A673 (cell line): Measurements from ENCODE around the gene CAP1. TPM values are rescaled to one million over a fixed set of nuclear protein-coding genes. Genes with fewer than 3 reads are reported as not detected.
A peak's percentile ranks its signal among the peaks of the same experiment; 100 is the strongest.

Source experiments
- BruUV-seq: library from RNA; stranded (reverse); fragments of 400-500 nt; replicated peaks from 2 replicates; lab custom pipeline; 2021; lab: Mats Ljungman, UMichigan
- CTCF ChIA-PET: fragments of 300-600 bp; sonication (Branson Sonifier 250); formaldehyde crosslinking; loops from one replicate; lab custom pipeline; 2022; ENCODE audit warnings: antibody characterized with exemption; lab: Charles Lee
- POLR2A ChIA-PET: fragments of 300-600 bp; sonication (Branson Sonifier 250); formaldehyde crosslinking; loops from one replicate; lab custom pipeline; 2022; ENCODE audit warnings: antibody characterized with exemption; ENCODE audit not compliant: low non-redundant PET; lab: Charles Lee
- DNase-seq: peaks from one replicate; pipeline ENCODE4 v3.0.0-alpha.2; 2015; ENCODE audit warnings: low spot score
- H3K27ac ChIP-seq: fragments of 200-600 bp; sonication (generic); 2 replicates; pipeline ENCODE4 v1.5.1; 2016; ENCODE audit warnings: mixed run types, low read depth, mild to moderate bottlenecking, mixed read lengths, antibody characterized with exemption, low read length; ENCODE audit not compliant: poor library complexity, severe bottlenecking
- H3K27me3 ChIP-seq: fragments of 200-600 bp; sonication (generic); replicated peaks from 2 replicates; pipeline ENCODE4 v1.6.1; 2017; ENCODE audit warnings: mixed run types, low read depth, mild to moderate bottlenecking, mixed read lengths, antibody characterized with exemption, low read length; ENCODE audit not compliant: insufficient read depth, poor library complexity
- H3K36me3 ChIP-seq: fragments of 200-600 bp; sonication (generic); 2 replicates; pipeline ENCODE4 v1.6.1; 2016; ENCODE audit warnings: mixed run types, mild to moderate bottlenecking, mixed read lengths, antibody characterized with exemption, low read length; ENCODE audit not compliant: insufficient read depth, poor library complexity, severe bottlenecking
- H3K4me1 ChIP-seq: fragments of 200-600 bp; sonication (generic); 2 replicates; pipeline ENCODE4 v1.6.1; 2017; ENCODE audit warnings: mixed run types, mild to moderate bottlenecking, mixed read lengths, antibody characterized with exemption, low read length; ENCODE audit not compliant: insufficient read depth, poor library complexity, severe bottlenecking
- H3K4me3 ChIP-seq: fragments of 200-600 bp; sonication (generic); 2 replicates; pipeline ENCODE4 v1.5.1; 2016; ENCODE audit warnings: low read depth, mixed run types, mild to moderate bottlenecking, mixed read lengths, low read length; ENCODE audit not compliant: poor library complexity, severe bottlenecking
- H3K9me3 ChIP-seq: fragments of 200-600 bp; sonication (generic); 2 replicates; pipeline ENCODE4 v1.6.1; 2016; ENCODE audit warnings: mixed run types, low read depth, mild to moderate bottlenecking, mixed read lengths, antibody characterized with exemption, low read length; ENCODE audit not compliant: poor library complexity, severe bottlenecking
- EZH2 ChIP-seq: fragments of 200-600 bp; sonication (generic); IDR thresholded peaks from 2 replicates; pipeline ENCODE4 v1.6.1; 2017; ENCODE audit warnings: borderline replicate concordance, low read depth, mild to moderate bottlenecking, mixed read lengths, antibody characterized with exemption, low read length; ENCODE audit not compliant: poor library complexity, severe bottlenecking
- intact Hi-C: fragments of 100-400 bp; cut with micrococcal nuclease; formaldehyde crosslinking; loops from one replicate; pipeline ENCODE4 v1.10.0; 2022; ENCODE audit not compliant: unreplicated experiment
- total RNA-seq: library from RNA; stranded (reverse); gene quantifications from 2 replicates; pipeline ENCODE4 v1.2.3, GENCODE V29; 2021
- TF ChIP-seq, protein P1 (sequence below): fragments of 300-800, 200-600 bp; sonication (generic); conservative IDR thresholded peaks from 2 replicates; pipeline ENCODE4 v1.5.1; 2017; ENCODE audit warnings: low read depth, mild to moderate bottlenecking, antibody characterized with exemption, low read length, moderate library complexity, mixed read lengths

Gene CAP1
- total RNA-seq, 1 experiment from 2014 or later: 285 TPM

- intact Hi-C loops: no loop called here
- ChIA-PET POLR2A (no interaction called here), CTCF (no interaction called here)
- TF ChIP-seq, protein P1, sequence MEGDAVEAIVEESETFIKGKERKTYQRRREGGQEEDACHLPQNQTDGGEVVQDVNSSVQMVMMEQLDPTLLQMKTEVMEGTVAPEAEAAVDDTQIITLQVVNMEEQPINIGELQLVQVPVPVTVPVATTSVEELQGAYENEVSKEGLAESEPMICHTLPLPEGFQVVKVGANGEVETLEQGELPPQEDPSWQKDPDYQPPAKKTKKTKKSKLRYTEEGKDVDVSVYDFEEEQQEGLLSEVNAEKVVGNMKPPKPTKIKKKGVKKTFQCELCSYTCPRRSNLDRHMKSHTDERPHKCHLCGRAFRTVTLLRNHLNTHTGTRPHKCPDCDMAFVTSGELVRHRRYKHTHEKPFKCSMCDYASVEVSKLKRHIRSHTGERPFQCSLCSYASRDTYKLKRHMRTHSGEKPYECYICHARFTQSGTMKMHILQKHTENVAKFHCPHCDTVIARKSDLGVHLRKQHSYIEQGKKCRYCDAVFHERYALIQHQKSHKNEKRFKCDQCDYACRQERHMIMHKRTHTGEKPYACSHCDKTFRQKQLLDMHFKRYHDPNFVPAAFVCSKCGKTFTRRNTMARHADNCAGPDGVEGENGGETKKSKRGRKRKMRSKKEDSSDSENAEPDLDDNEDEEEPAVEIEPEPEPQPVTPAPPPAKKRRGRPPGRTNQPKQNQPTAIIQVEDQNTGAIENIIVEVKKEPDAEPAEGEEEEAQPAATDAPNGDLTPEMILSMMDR: no peak
- TF ChIP-seq EZH2: no peak
- Histone ChIP-seq H3K4me3 (no peak overlapping the region), H3K9me3 (no peaks in the 10 kb centered on the region), H3K4me1 (no peaks in the 10 kb centered on the region), H3K27ac (no peak overlapping the region), H3K27me3 (no peaks in the 10 kb centered on the region), H3K36me3 (no peaks in the 10 kb centered on the region)
- no peak for DNase-seq
- BruUV-seq: no TSS peak
Observed at GRCh38 chr1:40030528-40031135, 9.9 kb upstream of the CAP1 start.

DNA sequence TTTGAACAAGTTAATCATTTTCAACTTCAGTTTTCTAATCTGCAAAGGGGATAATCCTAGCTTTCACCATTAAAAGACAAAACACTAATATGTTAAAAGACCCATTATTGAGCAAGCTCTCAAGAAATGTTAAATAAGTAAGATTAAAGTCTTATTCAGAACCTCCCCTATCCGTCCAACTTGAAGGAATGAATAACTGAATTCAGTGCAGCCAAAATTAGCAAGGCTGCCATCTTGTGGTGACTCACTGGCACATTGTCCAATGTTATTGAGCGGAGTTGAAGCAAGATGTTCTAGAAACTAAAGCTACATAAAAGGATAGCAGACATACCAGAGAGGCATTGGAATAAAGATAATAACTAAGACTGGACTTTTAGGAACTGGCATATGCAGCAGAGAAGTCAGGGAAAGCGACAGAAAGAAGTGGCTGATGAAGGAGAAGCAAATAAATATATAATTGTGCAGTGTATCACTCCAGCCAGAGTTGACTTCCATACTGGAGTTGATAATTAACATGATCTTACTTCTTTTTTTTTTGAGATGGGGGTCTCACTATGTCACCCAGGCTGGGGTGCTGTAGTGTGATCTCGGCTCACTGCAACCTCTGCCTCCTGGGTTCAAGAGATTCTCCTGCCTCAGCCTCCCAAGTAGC, 8.2 kb upstream of the CAP1 start:
- intact Hi-C loops: loop anchor here (2.0 kb wide), 1 partner anchor 216 kb away; no protein-coding TSS in a partner anchor
- Histone ChIP-seq H3K27me3 (no peaks in the 10 kb centered on the region), H3K4me3 (no peak overlapping the region), H3K27ac (no peak overlapping the region), H3K36me3 (no peaks in the 10 kb centered on the region), H3K4me1 (no peaks in the 10 kb centered on the region), H3K9me3 (no peaks in the 10 kb centered on the region)
- no TSS peak for BruUV-seq
- ChIA-PET CTCF (interaction anchor here (0.7 to 1.0 kb wide), 5 partner anchors 113 to 286 kb away, joined by 3 to 5 read pairs (median 4); no protein-coding TSS in a partner anchor), POLR2A (interaction anchor here (0.5 kb wide), 1 partner anchor 84 kb away, joined by 3 read pairs; no protein-coding TSS in a partner anchor)
- DNase-seq: peak; percentile 63
- TF ChIP-seq, protein P1: peak; percentile 87
- TF ChIP-seq EZH2: no peak

- no peak overlapping the region for H3K4me3 ChIP-seq
- intact Hi-C loops: no loop called here
- H3K27ac ChIP-seq: no peak overlapping the region
- no peaks in the 10 kb centered on the region for H3K36me3 ChIP-seq
- CTCF ChIA-PET: no interaction called here
- no peaks in the 10 kb centered on the region for H3K9me3 ChIP-seq
- peaks cover 7% of the 10 kb centered on the region for H3K4me1 ChIP-seq
- no peaks in the 10 kb centered on the region for H3K27me3 ChIP-seq
- TF ChIP-seq EZH2: no peak
- TF ChIP-seq, protein P1: no peak
- POLR2A ChIA-PET: no interaction called here
- no peak for DNase-seq
- no TSS peak for BruUV-seq
Observed at GRCh38 chr1:40034869-40035268, 5.7 kb upstream of the CAP1 start.
